Right lobe of liver (tissue), 4 donors: Measurements from ENCODE around the gene ATRNL1.

Experiments
- CTCF ChIP-seq, 4 donors: fragments of 200-600 bp in 3 of 4; fragments of 450-650 bp in 1 of 4; IDR thresholded peaks; one replicate each; pipeline versions ENCODE4 v1.5.1 to v1.8.0; 2016 to 2022; ENCODE audit warnings: antibody characterized with exemption in 4 of 4, mild to moderate bottlenecking in 2 of 4
- POLR2A ChIP-seq: fragments of 450-650 bp; IDR thresholded peaks from one replicate; pipeline ENCODE4 v1.6.1; 2017; ENCODE audit warnings: antibody characterized with exemption, mild to moderate bottlenecking
- donor health status: DM: no; HTN: no; CAD: no.
- donor health status: DM: no; HTN: no; CAD: no.
- donor health status: DM: no; HTN: yes; CAD: no.

GRCh38 chr10:115879372-115880089, 786.4 kb downstream of the ATRNL1 start:
- no peak for TF ChIP-seq CTCF (IDR thresholded peaks at IDR 0.05)
- TF ChIP-seq POLR2A = no peak
